HCT116 (cell line): ENCODE results near the gene PLK5.

Source experiments
- ATF3 ChIP-seq: IDR thresholded peaks from 2 replicates; pipeline ENCODE4 v1.6.1; 2012
- EZH2 ChIP-seq: fragments of 200-600 bp; sonication (generic); IDR thresholded peaks from 2 replicates; pipeline ENCODE4 v1.6.1; 2017; ENCODE audit warnings: antibody characterized with exemption, mixed run types
- POLR2A ChIP-seq: IDR thresholded peaks from 2 replicates; pipeline ENCODE4 v1.7.0; 2011; ENCODE audit warnings: borderline replicate concordance; ENCODE audit not compliant: insufficient read depth, insufficient read length; ENCODE audit errors: extremely low read depth
- POLR2AphosphoS5 ChIP-seq: IDR thresholded peaks from 2 replicates; pipeline ENCODE4 v1.6.1; 2011; ENCODE audit warnings: mild to moderate bottlenecking, low read depth, low read length, moderate library complexity
- SIN3A ChIP-seq: IDR thresholded peaks from 2 replicates; pipeline ENCODE4 v1.6.1; 2012; ENCODE audit warnings: low read depth
- ZFX ChIP-seq: fragments of 450-650 bp; IDR thresholded peaks from 2 replicates; pipeline ENCODE4 v1.6.1; 2017
- TF ChIP-seq, protein P1 (sequence below), 3 experiments: fragments of 200-600 bp in 1 of 3; sonication (generic) in 1 of 3; IDR thresholded peaks in 2 of 3; conservative IDR thresholded peaks in 1 of 3; 2 replicates each; pipeline ENCODE4 v1.5.1; 2012 to 2017; ENCODE audit warnings: low read depth in 2 of 3, low read length in 2 of 3, antibody characterized with exemption in 1 of 3, borderline replicate concordance in 1 of 3, control low read depth in 1 of 3, mild to moderate bottlenecking in 1 of 3, mixed read lengths in 1 of 3, mixed run types in 1 of 3, moderate library complexity in 1 of 3; ENCODE audit not compliant: insufficient read depth in 1 of 3
- TF ChIP-seq, protein P2 (sequence below): IDR thresholded peaks from 2 replicates; pipeline ENCODE4 v1.6.1; 2012

DNA sequence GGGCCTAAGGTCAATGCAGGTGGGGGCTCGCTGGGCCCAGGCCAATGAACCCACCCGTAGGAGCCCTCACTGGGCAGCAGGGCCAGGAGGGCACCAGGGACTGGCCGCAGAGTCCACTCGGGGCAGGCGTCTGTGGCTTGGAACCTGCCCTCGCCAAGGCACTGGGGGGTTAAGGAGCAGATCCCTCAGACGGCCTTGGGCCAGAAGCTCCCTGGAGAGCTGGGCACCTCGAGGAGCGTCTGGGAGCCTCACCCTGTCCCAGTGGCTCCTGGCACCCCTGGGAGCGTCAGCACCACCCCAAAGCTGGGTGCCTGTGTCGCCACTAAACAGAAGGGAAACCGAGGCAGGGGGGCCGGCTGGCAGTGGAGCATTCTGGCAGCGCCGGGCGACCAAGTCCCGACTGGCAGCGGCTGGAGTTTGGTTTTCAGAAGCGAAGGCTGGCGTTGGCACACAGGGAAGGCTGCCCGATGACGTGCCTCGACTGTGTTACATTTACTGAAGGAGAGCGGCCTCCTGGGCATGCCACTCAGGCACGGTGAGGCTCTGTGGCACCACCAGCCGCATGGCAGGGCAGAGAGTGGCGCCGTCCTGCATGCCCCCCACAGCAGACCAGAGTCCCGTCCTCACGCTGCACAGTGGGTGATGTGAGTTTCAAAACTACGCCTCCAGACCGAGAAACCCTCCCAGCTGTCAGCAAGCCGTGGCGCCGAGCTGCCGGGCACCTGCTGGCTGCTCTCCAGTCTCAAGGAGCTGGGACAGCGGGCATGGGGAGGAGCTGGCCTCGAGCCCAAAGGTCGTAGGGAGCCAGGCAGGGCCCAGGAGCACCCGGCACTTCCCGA, 53.4 kb downstream of the PLK5 start:
- TF ChIP-seq, protein P1, sequence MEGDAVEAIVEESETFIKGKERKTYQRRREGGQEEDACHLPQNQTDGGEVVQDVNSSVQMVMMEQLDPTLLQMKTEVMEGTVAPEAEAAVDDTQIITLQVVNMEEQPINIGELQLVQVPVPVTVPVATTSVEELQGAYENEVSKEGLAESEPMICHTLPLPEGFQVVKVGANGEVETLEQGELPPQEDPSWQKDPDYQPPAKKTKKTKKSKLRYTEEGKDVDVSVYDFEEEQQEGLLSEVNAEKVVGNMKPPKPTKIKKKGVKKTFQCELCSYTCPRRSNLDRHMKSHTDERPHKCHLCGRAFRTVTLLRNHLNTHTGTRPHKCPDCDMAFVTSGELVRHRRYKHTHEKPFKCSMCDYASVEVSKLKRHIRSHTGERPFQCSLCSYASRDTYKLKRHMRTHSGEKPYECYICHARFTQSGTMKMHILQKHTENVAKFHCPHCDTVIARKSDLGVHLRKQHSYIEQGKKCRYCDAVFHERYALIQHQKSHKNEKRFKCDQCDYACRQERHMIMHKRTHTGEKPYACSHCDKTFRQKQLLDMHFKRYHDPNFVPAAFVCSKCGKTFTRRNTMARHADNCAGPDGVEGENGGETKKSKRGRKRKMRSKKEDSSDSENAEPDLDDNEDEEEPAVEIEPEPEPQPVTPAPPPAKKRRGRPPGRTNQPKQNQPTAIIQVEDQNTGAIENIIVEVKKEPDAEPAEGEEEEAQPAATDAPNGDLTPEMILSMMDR (IDR thresholded peaks at IDR 0.05 in 2 of 3, conservative IDR thresholded peaks at IDR 0.05 in 1 of 3; ENCODE audit: borderline replicate concordance in 1 of 3, insufficient read depth in 1 of 3, low read depth in 2 of 3, low read length in 2 of 3): no peak
- no peak for TF ChIP-seq EZH2
- TF ChIP-seq ATF3: no peak
- TF ChIP-seq SIN3A: no peak
- TF ChIP-seq, protein P2, sequence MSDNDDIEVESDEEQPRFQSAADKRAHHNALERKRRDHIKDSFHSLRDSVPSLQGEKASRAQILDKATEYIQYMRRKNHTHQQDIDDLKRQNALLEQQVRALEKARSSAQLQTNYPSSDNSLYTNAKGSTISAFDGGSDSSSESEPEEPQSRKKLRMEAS: no peak
- TF ChIP-seq POLR2AphosphoS5: no peak
- TF ChIP-seq POLR2A: no peak
- TF ChIP-seq ZFX: no peak
